Kidney (tissue), 14 donors: ENCODE results near the gene RGSL1. TPM values are rescaled to one million over a fixed set of nuclear protein-coding genes. Genes with fewer than 3 reads are reported as not detected.

Source experiments
- DNase-seq, 5 donors: peaks; one replicate each; pipeline ENCODE4 v3.0.0-alpha.2; 2013 to 2020
- FAIRE-seq: peaks from 2 replicates; lab custom pipeline; 2012; peaks lifted over from hg19 to GRCh38; lab: Jason Lieb, UNC
- H3K27ac ChIP-seq, 2 donors: one replicate each; pipeline ENCODE4 v1.7.0; 2013; ENCODE audit warnings: low read depth in 2 of 2, low read length in 2 of 2, inconsistent platforms in 1 of 2
- H3K27me3 ChIP-seq: one replicate; pipeline ENCODE4 v1.7.1; 2013; ENCODE audit warnings: low read length, inconsistent platforms; ENCODE audit not compliant: control insufficient read depth, insufficient read depth
- H3K36me3 ChIP-seq, 3 donors: one replicate each; pipeline versions ENCODE4 v1.7.0 to v1.7.1; 2013; ENCODE audit warnings: low read length in 3 of 3, control low read depth in 1 of 3, inconsistent platforms in 1 of 3; ENCODE audit not compliant: insufficient read depth in 3 of 3, control insufficient read depth in 2 of 3
- H3K4me1 ChIP-seq, 3 donors: one replicate each; pipeline versions ENCODE4 v1.7.0 to v1.7.1; 2013; ENCODE audit warnings: low read length in 3 of 3, inconsistent platforms in 1 of 3, low read depth in 1 of 3; ENCODE audit not compliant: control insufficient read depth in 2 of 3, insufficient read depth in 2 of 3
- H3K4me3 ChIP-seq, 3 donors: one replicate each; pipeline versions ENCODE4 v1.7.0 to v1.8.1; 2013; ENCODE audit warnings: low read length in 3 of 3, control low read depth in 1 of 3, inconsistent platforms in 1 of 3
- H3K9ac ChIP-seq, 3 donors: one replicate each; pipeline versions ENCODE4 v1.7.0 to v1.7.1; 2013; ENCODE audit warnings: low read length in 3 of 3, control low read depth in 1 of 3, inconsistent platforms in 1 of 3
- H3K9me3 ChIP-seq, 3 donors: one replicate each; pipeline versions ENCODE4 v1.7.0 to v1.7.1; 2013; ENCODE audit warnings: low read length in 3 of 3, control low read depth in 1 of 3, inconsistent platforms in 1 of 3; ENCODE audit not compliant: control insufficient read depth in 2 of 3, insufficient read depth in 1 of 3
- intact Hi-C: fragments of 100-400 bp; cut with DNase I; formaldehyde crosslinking; loops from one replicate; pipeline ENCODE4 v1.11.1; 2022
- polyA plus RNA-seq: library from polyadenylated mRNA; stranded (reverse); fragments of 350-450 nt; fragmentation: Illumina TruSeq; extraction: RNeasy Lipid Tissue Mini Kit (QIAGEN cat#74804); gene quantifications from one replicate; pipeline ENCODE4 v1.2.3, GENCODE V29; 2014; ENCODE audit warnings: low read depth, low replicate concordance; ENCODE audit not compliant: insufficient read depth
- total RNA-seq: library from RNA; stranded (reverse); fragmentation: NEBNext Ultra II Directional; extraction: Animal tissue kit (Norgen Biotek cat#: 25700); gene quantifications from one replicate; pipeline ENCODE4 v1.2.1, GENCODE V29; 2021
- TF ChIP-seq, protein P1 (sequence below): IDR thresholded peaks from 3 replicates; pipeline ENCODE4 v1.5.1; 2012; ENCODE audit warnings: mild to moderate bottlenecking, moderate library complexity, borderline replicate concordance; ENCODE audit not compliant: insufficient read depth; ENCODE audit errors: extremely low read depth
- donor health status: control.
- donor health status: control.
- donor health status: control.
- donor health status: control.
- donor health status: control.
- donor health status: DM: yes; HTN: yes; CAD: no.
- donor health status: Normal renal cell carcinoma (clear cell type).

The RGSL1 gene
- total and polyA plus RNA-seq, 2 donors from 2014 or later, result not detected

DNA sequence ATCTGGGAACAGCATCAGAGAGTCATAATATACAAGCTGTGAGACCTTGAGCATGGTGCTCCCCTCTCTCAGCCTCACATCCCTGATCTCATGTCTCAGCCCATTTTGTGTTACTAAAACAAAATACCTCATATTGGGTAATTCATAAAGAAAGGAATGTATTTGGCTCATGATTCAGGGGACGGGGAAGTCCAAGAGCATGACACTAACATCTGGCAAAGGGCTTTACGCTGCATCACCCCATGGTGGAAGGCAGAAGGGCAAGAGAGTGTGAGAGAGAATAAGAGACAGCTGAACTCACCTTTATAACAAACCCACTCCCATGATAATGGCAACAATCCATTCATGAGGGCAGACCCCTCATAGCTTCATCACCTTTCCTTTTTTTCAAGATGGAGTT, 102.6 kb downstream of the RGSL1 start:
- DNase-seq, result no peak
- no peaks in the 10 kb centered on the region for H3K36me3 ChIP-seq
- TF ChIP-seq, protein P1, sequence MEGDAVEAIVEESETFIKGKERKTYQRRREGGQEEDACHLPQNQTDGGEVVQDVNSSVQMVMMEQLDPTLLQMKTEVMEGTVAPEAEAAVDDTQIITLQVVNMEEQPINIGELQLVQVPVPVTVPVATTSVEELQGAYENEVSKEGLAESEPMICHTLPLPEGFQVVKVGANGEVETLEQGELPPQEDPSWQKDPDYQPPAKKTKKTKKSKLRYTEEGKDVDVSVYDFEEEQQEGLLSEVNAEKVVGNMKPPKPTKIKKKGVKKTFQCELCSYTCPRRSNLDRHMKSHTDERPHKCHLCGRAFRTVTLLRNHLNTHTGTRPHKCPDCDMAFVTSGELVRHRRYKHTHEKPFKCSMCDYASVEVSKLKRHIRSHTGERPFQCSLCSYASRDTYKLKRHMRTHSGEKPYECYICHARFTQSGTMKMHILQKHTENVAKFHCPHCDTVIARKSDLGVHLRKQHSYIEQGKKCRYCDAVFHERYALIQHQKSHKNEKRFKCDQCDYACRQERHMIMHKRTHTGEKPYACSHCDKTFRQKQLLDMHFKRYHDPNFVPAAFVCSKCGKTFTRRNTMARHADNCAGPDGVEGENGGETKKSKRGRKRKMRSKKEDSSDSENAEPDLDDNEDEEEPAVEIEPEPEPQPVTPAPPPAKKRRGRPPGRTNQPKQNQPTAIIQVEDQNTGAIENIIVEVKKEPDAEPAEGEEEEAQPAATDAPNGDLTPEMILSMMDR, result no peak
- no peak overlapping the region for H3K27ac ChIP-seq
- H3K9me3 ChIP-seq, result no peaks in the 10 kb centered on the region
- FAIRE-seq, result no peak
- intact Hi-C loops, result no loop called here
- no peak overlapping the region for H3K4me3 ChIP-seq
- H3K9ac ChIP-seq, result no peak overlapping the region
- H3K27me3 ChIP-seq, result no peaks in the 10 kb centered on the region
- no peaks in the 10 kb centered on the region for H3K4me1 ChIP-seq

DNA sequence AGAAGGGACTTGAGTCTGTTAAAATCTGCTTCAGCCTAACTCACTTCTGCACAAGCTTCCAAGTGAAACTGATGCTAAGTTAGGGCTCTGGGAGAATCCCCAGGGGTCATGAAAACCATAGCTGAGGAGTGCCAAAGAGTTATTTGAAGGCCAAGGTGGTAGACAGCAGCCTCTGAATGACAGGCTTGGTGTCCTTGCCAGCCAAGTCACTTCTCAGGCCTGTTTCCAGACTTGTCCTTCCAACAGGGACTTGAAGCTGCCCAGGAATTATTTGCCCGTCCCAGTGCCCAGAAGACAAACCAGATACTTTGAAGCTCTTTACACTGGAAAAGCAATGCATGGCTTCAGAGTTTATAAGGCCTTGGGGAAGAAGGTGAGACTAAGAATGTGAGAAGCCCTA, 105.5 kb downstream of the RGSL1 start:
- no peak overlapping the region for H3K27ac ChIP-seq
- TF ChIP-seq, protein P1, result no peak
- no peak for FAIRE-seq

DNA sequence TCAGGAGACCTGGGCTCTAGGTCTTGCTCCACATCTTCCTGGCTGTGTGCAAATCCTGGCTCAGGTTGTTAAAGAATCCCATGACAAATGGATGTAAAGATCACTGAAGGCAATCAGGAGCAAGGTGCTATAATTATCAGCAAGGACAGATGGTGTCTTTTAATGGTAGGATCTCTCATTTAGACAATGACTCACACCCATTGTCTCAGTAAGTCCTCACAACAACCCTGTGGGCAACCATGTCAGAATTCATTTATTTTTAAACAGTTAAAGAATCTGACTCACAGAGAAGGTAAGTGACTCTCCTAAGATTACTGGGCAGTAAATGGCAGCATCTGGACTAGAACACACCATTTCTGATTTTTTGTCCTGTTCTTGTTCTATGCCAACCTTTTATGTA, 106.3 kb downstream of the RGSL1 start:
- DNase-seq (no peak), FAIRE-seq (no peak)
- H3K36me3 ChIP-seq, result no peaks in the 10 kb centered on the region
- no peaks in the 10 kb centered on the region for H3K9me3 ChIP-seq
- H3K4me3 ChIP-seq, result no peak overlapping the region
- TF ChIP-seq, protein P1, result no peak
- H3K27me3 ChIP-seq, result no peaks in the 10 kb centered on the region
- H3K27ac ChIP-seq, result no peak overlapping the region
- intact Hi-C loops, result no loop called here
- no peak overlapping the region for H3K9ac ChIP-seq
- H3K4me1 ChIP-seq, result no peaks in the 10 kb centered on the region

More for the DNA sequence above, 105.5 kb downstream of the RGSL1 start:
- Histone ChIP-seq H3K36me3 (no peaks in the 10 kb centered on the region), H3K4me3 (no peak overlapping the region), H3K9me3 (no peaks in the 10 kb centered on the region), H3K9ac (no peak overlapping the region), H3K4me1 (no peaks in the 10 kb centered on the region), H3K27me3 (no peaks in the 10 kb centered on the region)
- intact Hi-C loops, result no loop called here
- DNase-seq, result no peak

DNA sequence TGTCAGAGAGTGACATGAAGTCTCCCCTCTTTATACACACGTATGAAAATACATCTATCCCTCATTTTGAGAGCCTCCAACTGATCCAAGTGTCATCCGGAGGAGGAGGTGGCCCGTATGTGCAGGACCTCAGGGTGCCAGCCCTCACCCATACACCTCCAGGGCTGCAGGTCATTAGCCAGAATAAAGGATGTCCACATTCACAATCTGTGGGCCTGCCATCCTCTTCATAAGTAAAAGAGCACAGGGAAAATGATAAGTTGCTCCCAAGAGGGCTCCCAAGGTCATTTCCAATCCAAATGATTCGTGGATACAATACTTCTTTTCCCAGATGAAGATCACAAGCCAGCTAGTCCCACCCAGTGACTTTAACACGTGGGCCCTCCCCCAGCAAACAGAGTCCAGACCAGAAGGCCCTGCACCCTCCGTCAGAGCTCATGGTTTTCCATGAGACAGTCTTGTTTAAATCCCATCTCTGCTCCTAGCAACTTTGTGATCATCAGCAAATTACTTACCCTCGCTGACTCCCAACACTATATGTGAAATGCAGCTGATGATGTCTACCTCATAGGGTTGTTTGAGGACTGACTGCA, 110.5 kb downstream of the RGSL1 start:
- intact Hi-C loops, result no loop called here
- TF ChIP-seq, protein P1, result no peak
- Histone ChIP-seq H3K4me3 (no peak overlapping the region), H3K27me3 (no peaks in the 10 kb centered on the region), H3K36me3 (no peaks in the 10 kb centered on the region), H3K9me3 (no peaks in the 10 kb centered on the region), H3K9ac (no peak overlapping the region), H3K4me1 (no peaks in the 10 kb centered on the region), H3K27ac (no peak overlapping the region)
- FAIRE-seq (no peak), DNase-seq (no peak)
